ENCODE data around the gene RNU6-9.

Gene RNU6-9

GRCh38 chr19:906480-906879, 13.2 kb downstream of the RNU6-9 start:
- no peaks in the 10 kb centered on the region for H4K20me1 ChIP-seq (ENCODE audit: control insufficient read depth, insufficient read depth, low read depth, low read length)
- no peaks in the 10 kb centered on the region for H3K27me3 ChIP-seq (ENCODE audit: control insufficient read depth, low read length)
- H3K4me2 ChIP-seq (ENCODE audit: low read length) = peak overlapping the region; percentile 65
- H3K79me2 ChIP-seq (ENCODE audit: control insufficient read depth, low read length) = peaks cover 35% of the 10 kb centered on the region
- H3F3A ChIP-seq (ENCODE audit: control insufficient read depth, insufficient read depth) = peaks cover 26% of the 10 kb centered on the region
- H3K27ac ChIP-seq (ENCODE audit: low read depth, low read length) = peak overlapping the region; percentile 79
- no peaks in the 10 kb centered on the region for H3K9me2 ChIP-seq (replicated peaks; ENCODE audit: control insufficient read depth, low read length)
- peaks cover 53% of the 10 kb centered on the region for H3K4me1 ChIP-seq (ENCODE audit: control insufficient read depth, low read length)
- no peak for TF ChIP-seq EZH2phosphoT487 (IDR thresholded peaks at IDR 0.05; ENCODE audit: borderline replicate concordance, low read length)
- TF ChIP-seq CTCF (IDR thresholded peaks at IDR 0.05; ENCODE audit: low read depth, low read length, poor library complexity, severe bottlenecking) = no peak
- H3K36me3 ChIP-seq (ENCODE audit: control insufficient read depth, low read length) = no peaks in the 10 kb centered on the region
- H3K9me3 ChIP-seq (ENCODE audit: control insufficient read depth, insufficient read depth, low read length) = no peaks in the 10 kb centered on the region
- H3K4me3 ChIP-seq (ENCODE audit: low read length) = peak overlapping the region; percentile 50

GRCh38 chr19:907183-907853, 14.0 kb downstream of the RNU6-9 start:
- Histone ChIP-seq H3K4me3 (ENCODE audit: low read length) (peak overlapping the region; percentile 50), H3K4me2 (ENCODE audit: low read length) (peak overlapping the region; percentile 65), H3K27me3 (ENCODE audit: control insufficient read depth, low read length) (no peaks in the 10 kb centered on the region), H4K20me1 (ENCODE audit: control insufficient read depth, insufficient read depth, low read depth, low read length) (no peaks in the 10 kb centered on the region), H3K4me1 (ENCODE audit: control insufficient read depth, low read length) (peaks cover 56% of the 10 kb centered on the region), H3K9me2 (replicated peaks; ENCODE audit: control insufficient read depth, low read length) (no peaks in the 10 kb centered on the region), H3K27ac (ENCODE audit: low read depth, low read length) (peak overlapping the region; percentile 25), H3K79me2 (ENCODE audit: control insufficient read depth, low read length) (peaks cover 41% of the 10 kb centered on the region), H3F3A (ENCODE audit: control insufficient read depth, insufficient read depth) (peaks cover 26% of the 10 kb centered on the region), H3K36me3 (ENCODE audit: control insufficient read depth, low read length) (no peaks in the 10 kb centered on the region), H3K9me3 (ENCODE audit: control insufficient read depth, insufficient read depth, low read length) (no peaks in the 10 kb centered on the region)
- TF ChIP-seq CTCF (IDR thresholded peaks at IDR 0.05; ENCODE audit: low read depth, low read length, poor library complexity, severe bottlenecking) (no peak), EZH2phosphoT487 (IDR thresholded peaks at IDR 0.05; ENCODE audit: borderline replicate concordance, low read length) (no peak)

- no peak overlapping the region for H3K27ac ChIP-seq (ENCODE audit: low read depth, low read length)
- no peaks in the 10 kb centered on the region for H3K27me3 ChIP-seq (ENCODE audit: control insufficient read depth, low read length)
- peaks cover 44% of the 10 kb centered on the region for H3K79me2 ChIP-seq (ENCODE audit: control insufficient read depth, low read length)
- H3K4me1 ChIP-seq (ENCODE audit: control insufficient read depth, low read length) = peaks cover 50% of the 10 kb centered on the region
- no peaks in the 10 kb centered on the region for H4K20me1 ChIP-seq (ENCODE audit: control insufficient read depth, insufficient read depth, low read depth, low read length)
- peak overlapping the region; percentile 19; the same call in 1 of the 2 replicates for H3K4me2 ChIP-seq (ENCODE audit: low read length)
- no peaks in the 10 kb centered on the region for H3K9me3 ChIP-seq (ENCODE audit: control insufficient read depth, insufficient read depth, low read length)
- no peaks in the 10 kb centered on the region for H3K9me2 ChIP-seq (replicated peaks; ENCODE audit: control insufficient read depth, low read length)
- H3F3A ChIP-seq (ENCODE audit: control insufficient read depth, insufficient read depth) = peaks cover 15% of the 10 kb centered on the region
- no peaks in the 10 kb centered on the region for H3K36me3 ChIP-seq (ENCODE audit: control insufficient read depth, low read length)
- H3K4me3 ChIP-seq (ENCODE audit: low read length) = no peak overlapping the region
- TF ChIP-seq EZH2phosphoT487 (IDR thresholded peaks at IDR 0.05; ENCODE audit: borderline replicate concordance, low read length) = no peak
- no peak for TF ChIP-seq CTCF (IDR thresholded peaks at IDR 0.05; ENCODE audit: low read depth, low read length, poor library complexity, severe bottlenecking)
These were observed 18.1 kb downstream of the RNU6-9 start for GRCh38 chr19:911197-912033.

Measured in DOHH2 (cell line).